GM12878 (cell line): ENCODE data around the gene MEAK7. TPM values are rescaled to one million over a fixed set of nuclear protein-coding genes. Genes with fewer than 3 reads are reported as not detected.

ENCODE experiments used
- ATAC-seq: fragments of 200-7000 bp; cut with Tn5 transposase; 3 replicates; pipeline ENCODE4 v1.9.1; 2020; ENCODE audit warnings: mild to moderate bottlenecking, moderate library complexity
- BruUV-seq: library from RNA; stranded (reverse); fragments of 400-500 nt; replicated peaks from 2 replicates; lab custom pipeline; 2021; lab: Mats Ljungman, UMichigan
- CTCF ChIA-PET: fragments of 300-600 bp; sonication (Branson Sonifier 250); formaldehyde crosslinking; extraction: SDS; loops from one replicate; lab custom pipeline; 2021; ENCODE audit warnings: inconsistent platforms; lab: Yijun Ruan, JAX
- POLR2A ChIA-PET: fragments of 350-600 bp; formaldehyde crosslinking; extraction: SDS; loops from one replicate; lab custom pipeline; 2021; ENCODE audit warnings: inconsistent platforms; lab: Charles Lee
- RAD21 ChIA-PET: fragments of 300-600 bp; sonication (Branson Sonifier 250); formaldehyde crosslinking; loops from one replicate; lab custom pipeline; 2023; ENCODE audit warnings: antibody characterized with exemption; ENCODE audit not compliant: unreplicated experiment; lab: Charles Lee
- SMC1A ChIA-PET: fragments of 300-600 bp; sonication (Branson Sonifier 250); formaldehyde crosslinking; loops from one replicate; lab custom pipeline; 2023; ENCODE audit not compliant: unreplicated experiment, uncharacterized antibody; lab: Charles Lee
- DNase-seq: peaks from one replicate; pipeline ENCODE4 v3.0.0-alpha.2; 2011; ENCODE audit warnings: low read depth, low spot score
- FAIRE-seq: peaks from 3 replicates; lab custom pipeline; 2011; peaks lifted over from hg19 to GRCh38; lab: Jason Lieb, UNC
- H2AFZ ChIP-seq: 2 replicates; pipeline ENCODE4 v1.6.0; 2011; ENCODE audit warnings: low read depth, low read length, control low read depth; ENCODE audit not compliant: control insufficient read depth
- H3K27ac ChIP-seq: 2 replicates; pipeline ENCODE4 v1.5.1; 2011; ENCODE audit warnings: control low read depth; ENCODE audit not compliant: control insufficient read depth, insufficient read depth
- H3K27me3 ChIP-seq, 2 experiments: replicated peaks in 1 of 2; 2 replicates each; pipeline versions ENCODE4 v1.6.0 to v1.6.1; 2011; ENCODE audit warnings: low read length in 1 of 2; ENCODE audit not compliant: control insufficient read depth in 2 of 2, insufficient read depth in 2 of 2
- H3K36me3 ChIP-seq, 2 experiments: 2 replicates each; pipeline ENCODE4 v1.5.1; 2011; ENCODE audit warnings: low read length in 1 of 2; ENCODE audit not compliant: control insufficient read depth in 2 of 2, insufficient read depth in 2 of 2
- H3K4me1 ChIP-seq: 2 replicates; pipeline ENCODE4 v1.6.1; 2011; ENCODE audit warnings: mild to moderate bottlenecking, low read length, moderate library complexity, mixed read lengths; ENCODE audit not compliant: control insufficient read depth, insufficient read depth
- H3K4me2 ChIP-seq: 2 replicates; pipeline ENCODE4 v1.6.0; 2011; ENCODE audit warnings: control low read depth; ENCODE audit not compliant: control insufficient read depth, insufficient read depth
- H3K4me3 ChIP-seq: fragments of 200-600 bp; sonication (generic); 2 replicates; pipeline ENCODE4 v1.5.1; 2016
- H3K79me2 ChIP-seq: 2 replicates; pipeline ENCODE4 v1.6.0; 2011; ENCODE audit warnings: low read length; ENCODE audit not compliant: control insufficient read depth, insufficient read depth
- H3K9ac ChIP-seq: 2 replicates; pipeline ENCODE4 v1.8.0; 2011; ENCODE audit warnings: low read length, control low read depth, mixed read lengths; ENCODE audit not compliant: control insufficient read depth, insufficient read depth
- H3K9me3 ChIP-seq: replicated peaks from 3 replicates; pipeline ENCODE4 v1.5.1; 2011; ENCODE audit warnings: mild to moderate bottlenecking, low read length; ENCODE audit not compliant: control insufficient read depth, insufficient read depth
- H4K20me1 ChIP-seq: 2 replicates; pipeline ENCODE4 v1.6.0; 2011; ENCODE audit not compliant: control insufficient read depth, insufficient read depth
- CREM ChIP-seq: IDR thresholded peaks from 2 replicates; pipeline ENCODE4 v1.6.1; 2014; ENCODE audit warnings: antibody characterized with exemption, low read depth
- GABPA ChIP-seq: IDR thresholded peaks from 2 replicates; pipeline ENCODE4 v1.6.1; 2014; ENCODE audit warnings: antibody characterized with exemption, low read depth, mild to moderate bottlenecking, inconsistent platforms
- KAT2A ChIP-seq: conservative IDR thresholded peaks from 2 replicates; pipeline ENCODE4 v1.6.1; 2011; ENCODE audit warnings: low read depth, low read length; ENCODE audit not compliant: control insufficient read depth
- MEF2B ChIP-seq: fragments of 450-650 bp; IDR thresholded peaks from 2 replicates; pipeline ENCODE4 v1.6.1; 2018; ENCODE audit warnings: mild to moderate bottlenecking, moderate library complexity; ENCODE audit not compliant: partially characterized antibody, poor library complexity, severe bottlenecking
- MYC ChIP-seq: IDR thresholded peaks from 2 replicates; pipeline ENCODE4 v1.6.1; 2011; ENCODE audit warnings: mild to moderate bottlenecking, low read length, moderate library complexity, inconsistent platforms; ENCODE audit not compliant: insufficient read depth, insufficient replicate concordance, insufficient read length, severe bottlenecking
- NFIC ChIP-seq: IDR thresholded peaks from 2 replicates; pipeline ENCODE4 v1.6.1; 2012; ENCODE audit warnings: low read depth, mild to moderate bottlenecking, inconsistent platforms, low read length, moderate library complexity
- NFYA ChIP-seq: IDR thresholded peaks from 2 replicates; pipeline ENCODE4 v1.6.1; 2011; ENCODE audit warnings: low read depth, mild to moderate bottlenecking, low read length, improper control_type of control experiment, borderline replicate concordance
- WGBS: methylation state at CpG from one replicate; pipeline ENCODE4 v1.1.6; 2016; ENCODE audit warnings: low lambda C conversion rate; ENCODE audit not compliant: insufficient replicate concordance, insufficient coverage; ENCODE audit errors: missing lambda C conversion rate; 5-methylcytosine and 5-hydroxymethylcytosine counted together
- in situ Hi-C: fragments of 300-500 bp; cut with MboI; formaldehyde crosslinking; loops from 9 replicates; pipeline ENCODE4 v1.14.3; 2018; ENCODE audit warnings: mixed read lengths
- intact Hi-C: fragments of 100-400 bp; cut with micrococcal nuclease; formaldehyde crosslinking; loops from one replicate; pipeline ENCODE4 v1.14.2; 2022; ENCODE audit not compliant: unreplicated experiment
- polyA plus RNA-seq, 11 experiments: library from polyadenylated mRNA; depleted of rRNA in 4 of 11; unstranded in 6 of 11; stranded (reverse) in 5 of 11; fragments of >200 nt; fragmentation: Nextera tagmentation in 4 of 11; fragmentation: Illumina TruSeq in 1 of 11; extraction: Ambion mirVana in 4 of 11; extraction: Trizol in 1 of 11; gene quantifications; 1 replicate in 1 of 11; 2 replicates in 10 of 11; pipeline versions ENCODE4 v1.2.1 to v1.2.3, GENCODE V29; 2011 to 2016; ENCODE audit warnings: inconsistent platforms in 2 of 11, missing spikeins in 2 of 11, low read depth in 1 of 11
- total RNA-seq, 4 experiments: library from RNA; depleted of rRNA in 3 of 4; stranded (reverse); fragments of >200 nt in 3 of 4; fragmentation: Illumina TruSeq in 1 of 4; extraction: Trizol in 1 of 4; gene quantifications; 2 replicates each; pipeline versions ENCODE4 v1.2.1 to v1.2.3, GENCODE V29; 2013 to 2021
- TF ChIP-seq, protein P1 (sequence below): IDR thresholded peaks from 2 replicates; pipeline ENCODE4 v1.6.1; 2012; ENCODE audit warnings: improper control_type of control experiment, low read depth, low read length; ENCODE audit not compliant: insufficient replicate concordance
- TF ChIP-seq, protein P2 (sequence below): fragments of 450-650 bp; formaldehyde crosslinking; IDR thresholded peaks from 2 replicates; pipeline ENCODE4 v1.4.0; 2020; ENCODE audit warnings: mild to moderate bottlenecking, moderate library complexity
- TF ChIP-seq, protein P3 (sequence below): fragments of 150-350 bp; IDR thresholded peaks from 2 replicates; pipeline ENCODE4 v1.6.1; 2016; ENCODE audit warnings: low read depth, low read length

MEAK7 gene
- total and polyA plus RNA-seq, 10 of the 15 experiments (the other 5 are each of a cell fraction or from before 2014, with no cell fraction given), result 1.4 to 11.9 (median 6.4) TPM

DNA sequence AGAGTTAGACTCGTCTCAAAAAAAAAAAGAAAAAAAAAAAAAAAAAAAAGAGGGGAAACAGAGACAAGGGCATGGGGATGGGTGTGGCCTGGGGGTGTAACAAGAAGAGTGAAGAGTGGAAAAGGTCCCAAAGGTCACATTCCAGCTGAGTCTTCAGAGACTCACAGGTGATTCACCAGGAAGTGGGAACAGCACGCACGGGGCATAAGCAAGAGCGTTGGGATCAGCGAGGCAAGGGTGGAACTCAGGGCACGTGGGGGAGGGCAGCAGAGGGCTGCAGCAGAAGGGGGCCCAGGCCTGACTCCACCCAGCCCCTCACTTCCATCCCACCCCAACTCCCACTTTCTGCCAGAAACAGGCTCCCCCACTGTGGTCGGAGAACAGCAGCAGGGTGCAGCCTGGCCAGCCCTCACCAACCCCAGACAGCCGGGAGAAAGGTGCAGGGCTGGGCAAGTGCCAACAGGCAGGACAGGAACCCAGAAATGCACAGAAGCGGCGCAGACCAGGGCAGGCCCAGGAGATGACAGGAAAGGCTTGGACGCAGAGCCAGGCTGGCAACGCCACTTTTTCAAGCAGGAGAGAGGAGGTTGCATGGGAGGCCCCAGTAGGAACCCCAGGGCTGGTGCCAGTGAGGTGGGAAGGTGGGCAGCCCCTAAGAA is 3.3 kb downstream of the MEAK7 start:
- POLR2A ChIA-PET, result no interaction called here
- H3K9ac ChIP-seq, result no peak overlapping the region
- TF ChIP-seq NFYA (no peak), MEF2B (no peak), GABPA (no peak), MYC (no peak), KAT2A (no peak), NFIC (no peak), CREM (no peak)
- TF ChIP-seq, protein P1, sequence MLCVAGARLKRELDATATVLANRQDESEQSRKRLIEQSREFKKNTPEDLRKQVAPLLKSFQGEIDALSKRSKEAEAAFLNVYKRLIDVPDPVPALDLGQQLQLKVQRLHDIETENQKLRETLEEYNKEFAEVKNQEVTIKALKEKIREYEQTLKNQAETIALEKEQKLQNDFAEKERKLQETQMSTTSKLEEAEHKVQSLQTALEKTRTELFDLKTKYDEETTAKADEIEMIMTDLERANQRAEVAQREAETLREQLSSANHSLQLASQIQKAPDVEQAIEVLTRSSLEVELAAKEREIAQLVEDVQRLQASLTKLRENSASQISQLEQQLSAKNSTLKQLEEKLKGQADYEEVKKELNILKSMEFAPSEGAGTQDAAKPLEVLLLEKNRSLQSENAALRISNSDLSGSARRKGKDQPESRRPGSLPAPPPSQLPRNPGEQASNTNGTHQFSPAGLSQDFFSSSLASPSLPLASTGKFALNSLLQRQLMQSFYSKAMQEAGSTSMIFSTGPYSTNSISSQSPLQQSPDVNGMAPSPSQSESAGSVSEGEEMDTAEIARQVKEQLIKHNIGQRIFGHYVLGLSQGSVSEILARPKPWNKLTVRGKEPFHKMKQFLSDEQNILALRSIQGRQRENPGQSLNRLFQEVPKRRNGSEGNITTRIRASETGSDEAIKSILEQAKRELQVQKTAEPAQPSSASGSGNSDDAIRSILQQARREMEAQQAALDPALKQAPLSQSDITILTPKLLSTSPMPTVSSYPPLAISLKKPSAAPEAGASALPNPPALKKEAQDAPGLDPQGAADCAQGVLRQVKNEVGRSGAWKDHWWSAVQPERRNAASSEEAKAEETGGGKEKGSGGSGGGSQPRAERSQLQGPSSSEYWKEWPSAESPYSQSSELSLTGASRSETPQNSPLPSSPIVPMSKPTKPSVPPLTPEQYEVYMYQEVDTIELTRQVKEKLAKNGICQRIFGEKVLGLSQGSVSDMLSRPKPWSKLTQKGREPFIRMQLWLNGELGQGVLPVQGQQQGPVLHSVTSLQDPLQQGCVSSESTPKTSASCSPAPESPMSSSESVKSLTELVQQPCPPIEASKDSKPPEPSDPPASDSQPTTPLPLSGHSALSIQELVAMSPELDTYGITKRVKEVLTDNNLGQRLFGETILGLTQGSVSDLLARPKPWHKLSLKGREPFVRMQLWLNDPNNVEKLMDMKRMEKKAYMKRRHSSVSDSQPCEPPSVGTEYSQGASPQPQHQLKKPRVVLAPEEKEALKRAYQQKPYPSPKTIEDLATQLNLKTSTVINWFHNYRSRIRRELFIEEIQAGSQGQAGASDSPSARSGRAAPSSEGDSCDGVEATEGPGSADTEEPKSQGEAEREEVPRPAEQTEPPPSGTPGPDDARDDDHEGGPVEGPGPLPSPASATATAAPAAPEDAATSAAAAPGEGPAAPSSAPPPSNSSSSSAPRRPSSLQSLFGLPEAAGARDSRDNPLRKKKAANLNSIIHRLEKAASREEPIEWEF, result no peak
- TF ChIP-seq, protein P2, sequence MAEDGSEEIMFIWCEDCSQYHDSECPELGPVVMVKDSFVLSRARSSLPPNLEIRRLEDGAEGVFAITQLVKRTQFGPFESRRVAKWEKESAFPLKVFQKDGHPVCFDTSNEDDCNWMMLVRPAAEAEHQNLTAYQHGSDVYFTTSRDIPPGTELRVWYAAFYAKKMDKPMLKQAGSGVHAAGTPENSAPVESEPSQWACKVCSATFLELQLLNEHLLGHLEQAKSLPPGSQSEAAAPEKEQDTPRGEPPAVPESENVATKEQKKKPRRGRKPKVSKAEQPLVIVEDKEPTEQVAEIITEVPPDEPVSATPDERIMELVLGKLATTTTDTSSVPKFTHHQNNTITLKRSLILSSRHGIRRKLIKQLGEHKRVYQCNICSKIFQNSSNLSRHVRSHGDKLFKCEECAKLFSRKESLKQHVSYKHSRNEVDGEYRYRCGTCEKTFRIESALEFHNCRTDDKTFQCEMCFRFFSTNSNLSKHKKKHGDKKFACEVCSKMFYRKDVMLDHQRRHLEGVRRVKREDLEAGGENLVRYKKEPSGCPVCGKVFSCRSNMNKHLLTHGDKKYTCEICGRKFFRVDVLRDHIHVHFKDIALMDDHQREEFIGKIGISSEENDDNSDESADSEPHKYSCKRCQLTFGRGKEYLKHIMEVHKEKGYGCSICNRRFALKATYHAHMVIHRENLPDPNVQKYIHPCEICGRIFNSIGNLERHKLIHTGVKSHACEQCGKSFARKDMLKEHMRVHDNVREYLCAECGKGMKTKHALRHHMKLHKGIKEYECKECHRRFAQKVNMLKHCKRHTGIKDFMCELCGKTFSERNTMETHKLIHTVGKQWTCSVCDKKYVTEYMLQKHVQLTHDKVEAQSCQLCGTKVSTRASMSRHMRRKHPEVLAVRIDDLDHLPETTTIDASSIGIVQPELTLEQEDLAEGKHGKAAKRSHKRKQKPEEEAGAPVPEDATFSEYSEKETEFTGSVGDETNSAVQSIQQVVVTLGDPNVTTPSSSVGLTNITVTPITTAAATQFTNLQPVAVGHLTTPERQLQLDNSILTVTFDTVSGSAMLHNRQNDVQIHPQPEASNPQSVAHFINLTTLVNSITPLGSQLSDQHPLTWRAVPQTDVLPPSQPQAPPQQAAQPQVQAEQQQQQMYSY (CRISPR knock-in tag), result no peak
- TF ChIP-seq, protein P3, sequence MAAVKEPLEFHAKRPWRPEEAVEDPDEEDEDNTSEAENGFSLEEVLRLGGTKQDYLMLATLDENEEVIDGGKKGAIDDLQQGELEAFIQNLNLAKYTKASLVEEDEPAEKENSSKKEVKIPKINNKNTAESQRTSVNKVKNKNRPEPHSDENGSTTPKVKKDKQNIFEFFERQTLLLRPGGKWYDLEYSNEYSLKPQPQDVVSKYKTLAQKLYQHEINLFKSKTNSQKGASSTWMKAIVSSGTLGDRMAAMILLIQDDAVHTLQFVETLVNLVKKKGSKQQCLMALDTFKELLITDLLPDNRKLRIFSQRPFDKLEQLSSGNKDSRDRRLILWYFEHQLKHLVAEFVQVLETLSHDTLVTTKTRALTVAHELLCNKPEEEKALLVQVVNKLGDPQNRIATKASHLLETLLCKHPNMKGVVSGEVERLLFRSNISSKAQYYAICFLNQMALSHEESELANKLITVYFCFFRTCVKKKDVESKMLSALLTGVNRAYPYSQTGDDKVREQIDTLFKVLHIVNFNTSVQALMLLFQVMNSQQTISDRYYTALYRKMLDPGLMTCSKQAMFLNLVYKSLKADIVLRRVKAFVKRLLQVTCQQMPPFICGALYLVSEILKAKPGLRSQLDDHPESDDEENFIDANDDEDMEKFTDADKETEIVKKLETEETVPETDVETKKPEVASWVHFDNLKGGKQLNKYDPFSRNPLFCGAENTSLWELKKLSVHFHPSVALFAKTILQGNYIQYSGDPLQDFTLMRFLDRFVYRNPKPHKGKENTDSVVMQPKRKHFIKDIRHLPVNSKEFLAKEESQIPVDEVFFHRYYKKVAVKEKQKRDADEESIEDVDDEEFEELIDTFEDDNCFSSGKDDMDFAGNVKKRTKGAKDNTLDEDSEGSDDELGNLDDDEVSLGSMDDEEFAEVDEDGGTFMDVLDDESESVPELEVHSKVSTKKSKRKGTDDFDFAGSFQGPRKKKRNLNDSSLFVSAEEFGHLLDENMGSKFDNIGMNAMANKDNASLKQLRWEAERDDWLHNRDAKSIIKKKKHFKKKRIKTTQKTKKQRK, result no peak

More for the DNA sequence above, 3.3 kb downstream of the MEAK7 start:
- no peak for DNase-seq
- Histone ChIP-seq H3K27ac (no peak overlapping the region), H3K79me2 (peaks cover 15% of the 10 kb centered on the region), H3K4me1 (peaks cover 22% of the 10 kb centered on the region), H3K4me2 (no peak overlapping the region), H4K20me1 (no peaks in the 10 kb centered on the region), H3K36me3 (no peaks in the 10 kb centered on the region), H3K27me3 (no peaks in the 10 kb centered on the region), H3K9me3 (no peaks in the 10 kb centered on the region), H3K4me3 (no peak overlapping the region), H2AFZ (no peak overlapping the region)
- no peak for ATAC-seq
- BruUV-seq, result no TSS peak
- ChIA-PET CTCF (no interaction called here), SMC1A (no interaction called here), RAD21 (no interaction called here)
- 80% methylated on average over 9 of the region's 12 CpGs for WGBS
- in situ Hi-C loops, result loop anchor here (25.0 kb wide), 1 partner anchor 461 kb away; no protein-coding TSS in a partner anchor
- no peak for FAIRE-seq
- intact Hi-C loops, result loop anchor here (10.0 kb wide), 1 partner anchor 546 kb away; the partner anchor contains the start of gene OSGIN1
